Ammon's horn (tissue), 1 donor: Measurements from ENCODE around the gene GLRX5.
"Not testable (repeated sequence)": the region's sequence is repeated elsewhere in the genome, so short reads cannot be mapped to it uniquely, and the experiment has no call there.

Experiments used
- DNase-seq: peaks from one replicate; pipeline ENCODE4 v3.0.0-alpha.2; 2016; ENCODE audit warnings: low spot score

Gene GLRX5

DNA sequence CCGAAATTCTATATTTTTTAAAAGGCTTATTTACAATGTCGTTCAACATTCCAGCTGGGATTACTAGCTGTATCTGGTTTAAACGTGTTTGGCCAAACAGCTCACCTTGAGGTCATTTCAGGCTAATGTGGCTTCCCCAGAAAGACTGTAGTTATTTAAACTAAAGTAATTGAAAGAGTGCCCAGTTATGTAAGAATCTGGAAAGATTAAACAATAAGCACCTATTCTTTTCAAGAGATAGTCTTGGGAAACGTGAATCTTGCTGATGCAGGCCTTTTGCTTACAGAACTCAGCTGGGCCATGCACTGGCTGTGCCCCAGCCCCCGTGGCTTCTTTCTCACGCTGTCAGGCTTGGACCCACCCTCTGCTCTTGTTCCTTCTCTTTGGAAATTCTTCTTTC, 24.4 kb downstream of the GLRX5 start:
- DNase-seq, result no peak

DNA sequence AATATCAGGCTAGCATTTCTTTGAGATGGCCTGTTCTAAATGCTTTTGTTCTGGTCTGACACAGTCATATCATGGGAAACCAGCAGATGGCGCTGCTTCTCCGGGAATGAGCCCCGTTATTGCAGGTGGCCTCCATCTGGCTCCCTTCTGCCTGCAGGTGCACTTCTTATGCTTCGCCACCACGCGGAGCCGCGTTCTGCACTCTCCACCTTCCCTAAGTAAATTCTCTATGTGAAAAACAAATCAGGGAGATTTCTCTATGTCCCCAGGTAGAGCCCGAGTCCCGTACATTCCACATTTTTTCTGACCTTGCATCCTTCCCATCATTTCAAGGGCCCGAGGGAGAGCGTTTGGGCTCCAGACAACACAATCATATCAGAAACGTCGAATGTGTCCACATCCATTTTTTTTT, 26.2 kb downstream of the GLRX5 start:
- peak; percentile 88 for DNase-seq

DNA sequence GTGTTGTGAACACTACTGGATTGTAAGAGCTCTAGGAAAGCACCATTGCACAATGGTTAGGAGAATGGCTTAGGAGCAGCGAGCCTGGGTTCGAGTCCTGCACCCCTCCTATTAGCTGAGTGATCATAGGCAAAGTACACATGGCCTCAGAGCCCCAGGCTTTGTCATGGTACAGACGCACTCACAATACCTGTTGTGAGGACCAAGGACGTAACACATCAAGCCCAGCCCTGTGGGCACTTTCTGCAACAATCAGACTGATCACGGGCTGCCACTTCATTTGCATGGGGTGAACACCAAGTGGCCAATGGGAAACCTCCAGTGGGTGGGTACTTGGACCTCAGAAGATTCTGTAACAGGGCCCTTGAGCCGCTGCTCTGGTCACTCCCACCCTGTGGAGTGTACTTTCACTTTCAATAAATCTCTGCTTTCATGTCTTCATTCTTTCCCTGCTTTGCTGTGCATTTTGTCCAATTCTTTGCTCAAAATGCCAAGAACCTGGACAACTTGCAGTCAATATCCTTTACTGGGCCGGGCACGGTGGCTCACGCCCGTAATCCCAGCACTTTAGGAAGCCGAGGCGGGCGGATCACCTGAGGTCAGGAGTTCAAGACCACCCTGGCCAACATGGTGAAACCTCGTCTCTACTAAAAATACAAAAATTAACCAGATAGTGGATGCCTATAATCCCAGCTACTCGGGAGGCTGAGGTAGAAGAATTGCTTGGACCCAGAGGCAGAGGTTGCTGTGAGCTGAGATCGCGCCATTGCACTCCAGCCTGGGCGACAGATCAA, 28.2 kb downstream of the GLRX5 start:
- DNase-seq, result no peak

DNA sequence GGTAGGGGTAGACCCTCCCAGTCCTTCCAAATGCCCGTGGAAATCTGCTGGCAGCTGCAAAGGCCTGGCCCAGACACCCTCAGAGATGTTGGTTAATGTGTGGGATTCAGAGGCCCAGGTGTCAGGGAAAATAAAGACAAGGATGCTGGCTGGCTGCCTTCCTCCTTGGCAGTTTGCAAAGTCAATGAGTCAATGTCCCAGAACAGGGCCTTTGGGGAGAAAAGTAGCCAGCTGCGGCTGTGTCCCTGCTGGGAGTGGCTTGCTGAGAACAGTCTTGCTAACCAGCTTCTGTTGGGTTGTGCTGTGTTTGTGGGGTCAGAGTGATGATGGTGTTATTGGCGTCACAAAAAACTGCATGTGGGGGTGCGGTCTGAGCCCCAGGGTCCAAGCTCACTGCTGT, 29.2 kb downstream of the GLRX5 start:
- no peak for DNase-seq

DNA sequence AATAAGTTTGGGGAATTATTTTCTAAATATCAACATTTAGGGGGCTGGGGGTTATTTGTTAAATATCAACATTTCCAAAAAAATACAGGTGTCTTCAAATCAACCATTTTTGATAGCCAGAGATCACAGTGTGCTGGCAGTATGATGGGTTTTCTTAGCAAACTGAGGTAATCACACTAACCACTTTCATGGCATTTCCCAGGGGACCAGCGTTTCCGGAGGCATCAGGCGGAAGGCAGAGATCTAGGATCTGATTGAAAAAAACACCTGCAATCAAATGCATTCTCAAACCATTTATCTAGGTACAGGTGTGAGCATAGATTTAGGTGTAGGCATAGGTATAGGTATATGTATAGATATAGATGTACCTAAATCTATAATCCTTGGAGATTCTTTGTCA, 34.6 kb downstream of the GLRX5 start:
- no peak for DNase-seq

DNA sequence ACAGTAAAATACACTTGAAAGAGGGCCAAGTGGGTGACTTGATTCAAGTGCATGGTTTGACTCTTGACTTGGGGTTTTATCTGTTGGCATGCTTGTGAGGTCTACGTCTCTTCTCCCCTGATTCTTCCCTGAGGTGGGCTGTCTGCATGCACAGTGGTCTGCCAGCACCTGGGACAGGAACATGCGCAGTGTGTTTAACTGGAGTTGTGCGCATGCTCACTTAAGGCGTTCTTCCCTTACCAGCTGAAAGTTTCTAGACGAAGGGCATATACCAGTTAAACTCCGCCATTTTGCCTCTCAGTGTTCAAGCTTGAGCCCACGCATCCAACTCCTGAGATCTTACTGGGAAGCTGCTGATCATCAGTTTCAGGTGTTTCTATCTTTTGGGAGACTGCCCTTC, 38.5 kb downstream of the GLRX5 start:
- DNase-seq, result no peak

DNA sequence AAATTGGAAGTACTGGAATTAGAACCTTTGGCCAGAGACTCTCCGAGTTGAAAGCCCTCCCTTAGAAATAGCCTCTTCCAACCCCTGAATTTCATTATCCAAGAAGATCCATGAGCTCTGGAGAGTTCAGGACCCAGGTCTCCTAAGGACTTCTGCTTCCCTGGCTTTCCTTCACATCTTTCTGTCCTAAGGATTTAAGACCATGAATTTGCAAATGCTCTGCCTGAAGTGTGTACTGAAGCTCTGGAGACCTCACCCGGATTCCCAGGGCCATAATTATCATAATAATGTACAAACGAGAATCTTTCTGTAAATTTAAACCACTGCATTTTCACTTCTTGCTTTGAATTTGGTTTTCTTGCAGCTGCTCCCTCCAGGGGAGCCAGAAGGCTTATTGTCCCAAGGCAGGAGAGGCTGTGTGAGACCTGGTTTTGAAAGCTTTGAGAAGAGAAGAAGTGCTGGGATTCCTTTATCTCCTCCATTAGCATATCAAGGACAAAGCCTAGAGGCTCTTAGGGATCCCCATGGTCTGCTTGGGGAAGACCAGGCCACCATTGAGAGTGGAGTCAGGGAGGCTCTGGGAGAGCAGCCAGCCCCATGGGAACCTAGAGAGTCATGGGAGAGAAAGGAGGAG, 41.1 kb downstream of the GLRX5 start:
- DNase-seq, result no peak

DNA sequence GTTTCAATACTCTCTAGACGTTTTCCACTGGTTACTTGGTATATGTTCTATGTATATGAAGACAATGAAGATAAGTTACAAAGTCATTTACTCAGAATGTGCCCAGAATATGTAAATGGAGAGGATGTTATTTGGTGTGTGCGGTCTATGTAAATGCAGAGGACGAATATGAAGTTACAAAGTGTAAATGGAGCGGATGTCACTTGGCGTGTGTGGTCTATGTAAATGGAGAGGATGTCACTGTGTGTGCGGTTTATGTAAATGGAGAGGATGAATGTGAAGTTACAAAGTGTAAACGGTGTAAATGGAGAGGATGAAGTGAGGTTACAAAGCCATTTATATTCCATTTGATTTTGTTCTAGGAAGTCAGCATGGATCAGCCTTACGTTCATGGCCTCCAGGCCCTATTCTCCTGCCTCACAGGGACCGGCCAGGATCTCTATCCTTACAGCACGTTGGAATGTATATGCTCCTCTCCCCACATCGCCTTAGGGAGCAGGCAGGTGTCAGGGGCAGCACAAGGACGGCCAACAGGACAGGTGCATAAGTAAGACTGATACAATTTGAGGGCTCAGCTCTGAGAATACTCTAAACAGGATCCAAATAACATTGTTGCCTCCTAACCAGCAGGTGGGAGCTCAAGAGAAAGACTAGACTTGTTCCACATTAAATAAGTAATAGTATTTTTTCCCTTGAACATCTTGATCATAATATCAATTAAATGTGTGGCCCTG, 42.4 kb downstream of the GLRX5 start:
- no peak for DNase-seq

DNA sequence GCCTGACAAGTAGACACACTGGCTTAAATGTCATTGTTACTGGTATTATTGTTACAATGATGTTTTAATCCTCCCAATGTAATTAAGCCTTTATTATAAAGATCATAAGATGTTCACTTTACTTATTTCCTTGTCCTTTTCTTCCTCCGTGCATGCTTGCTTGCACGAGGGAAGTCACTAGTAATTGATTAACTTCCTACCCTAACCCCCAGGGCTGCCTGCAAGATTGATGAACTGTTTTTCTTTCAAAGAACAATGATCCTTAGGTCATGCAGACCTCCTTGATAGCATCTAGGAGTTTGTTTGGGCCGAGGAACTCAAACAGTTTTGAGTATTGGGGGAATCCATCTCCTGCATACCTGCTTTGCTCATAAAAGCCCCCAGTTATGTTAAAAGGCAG, 43.0 kb downstream of the GLRX5 start:
- no peak for DNase-seq

DNA sequence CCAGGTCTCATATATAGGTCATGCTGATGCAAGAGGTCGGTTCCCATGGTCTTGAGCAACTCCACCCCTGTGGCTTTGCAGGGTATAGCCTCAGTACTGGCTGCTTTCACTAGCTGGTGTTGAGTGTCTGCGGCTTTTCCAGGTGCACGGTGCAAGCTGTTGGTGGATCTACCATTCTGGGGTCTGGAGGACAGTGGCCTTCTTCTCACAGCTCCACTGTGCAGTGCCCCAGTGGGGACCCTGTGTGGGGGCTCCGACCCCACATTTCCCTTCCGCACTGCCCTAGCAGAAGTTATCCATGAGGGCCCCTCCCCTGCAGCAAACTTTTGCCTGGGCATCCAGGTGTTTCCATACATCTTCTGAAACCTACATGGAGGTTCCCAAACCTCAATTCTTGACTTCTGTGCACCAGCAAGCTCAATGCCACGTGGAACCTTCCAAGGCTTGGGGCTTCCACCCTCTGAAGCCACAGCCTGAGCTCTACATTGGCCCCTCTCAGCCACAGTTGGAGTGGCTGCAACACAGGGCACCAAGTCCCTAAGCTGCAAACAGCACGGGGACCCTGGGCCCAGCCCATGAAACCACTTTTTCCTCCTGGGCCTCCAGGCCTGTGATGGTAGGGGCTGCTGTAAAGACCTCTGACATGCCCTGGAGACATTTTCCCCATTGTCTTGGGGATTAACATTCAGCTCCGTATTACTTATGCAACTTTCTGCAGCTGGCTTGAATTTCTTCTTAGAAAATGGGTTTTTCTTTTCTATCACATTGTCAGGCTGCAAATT, 49.2 kb downstream of the GLRX5 start:
- not testable (repeated sequence) for DNase-seq

DNA sequence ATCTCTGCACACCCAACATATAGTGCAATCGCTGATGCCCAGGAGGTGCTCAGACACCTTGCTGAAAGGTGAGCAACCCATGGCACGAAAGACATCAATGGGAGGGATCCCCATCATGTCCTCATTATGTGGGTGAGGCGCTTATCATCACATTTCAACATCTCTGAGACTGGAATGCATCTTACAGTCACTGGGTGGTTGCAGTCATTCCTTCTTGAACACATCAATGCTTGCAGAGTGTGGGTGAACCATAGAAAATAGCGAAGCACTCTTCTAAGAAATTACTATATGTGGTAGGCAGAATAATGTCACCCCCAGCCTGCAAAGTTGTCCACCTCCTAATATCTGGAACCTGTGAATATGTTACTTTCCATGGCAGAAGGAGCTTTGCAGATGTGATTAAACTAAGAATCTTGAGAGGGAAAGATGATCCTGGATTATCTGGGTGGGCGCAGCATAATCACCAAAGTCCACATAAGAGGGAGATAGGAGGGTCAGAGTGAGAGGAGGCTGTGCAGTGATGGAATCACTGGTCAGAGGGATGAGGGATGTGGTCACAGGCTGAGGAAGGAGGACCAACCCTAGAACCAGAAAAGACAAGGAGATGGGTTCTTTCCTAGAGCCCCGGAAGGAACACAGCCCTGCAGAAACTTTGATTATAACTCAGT, 51.2 kb downstream of the GLRX5 start:
- DNase-seq, result no peak

DNA sequence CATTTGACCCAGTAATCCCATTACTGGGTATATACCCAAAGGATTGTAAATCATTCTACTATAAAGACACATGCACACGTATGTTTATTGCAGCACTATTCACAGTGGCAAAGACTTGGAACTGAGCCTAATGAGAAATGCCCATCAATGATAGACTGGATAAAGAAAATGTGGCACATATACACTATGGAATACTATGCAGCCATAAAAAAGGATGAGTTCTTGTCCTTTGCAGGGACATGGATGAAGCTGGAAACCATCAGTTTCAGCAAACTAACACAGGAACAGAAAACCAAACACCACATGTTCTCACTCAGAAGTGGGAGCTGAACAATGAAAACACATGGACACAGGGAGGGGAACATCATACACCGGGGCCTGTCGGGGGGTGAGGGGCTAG, 56.3 kb downstream of the GLRX5 start:
- not testable (repeated sequence) for DNase-seq
